Activated T-cell treated with anti-CD3 and anti-CD28 coated beads, Interleukin-2, amount 50 U/mL, for 4 hours (primary cell): ENCODE data around the gene CEP131. TPM values are rescaled to one million over a fixed set of nuclear protein-coding genes. Genes with fewer than 3 reads are reported as not detected.
A peak's percentile ranks its signal among the peaks of the same experiment; 100 is the strongest.

ENCODE experiments used
- ATAC-seq, 2 donors: fragments of 200-7000 bp; cut with Tn5 transposase; one replicate each; pipeline ENCODE4 v1.10.0; 2021
- DNase-seq: peaks from one replicate; pipeline ENCODE4 v3.0.0-alpha.2; 2020
- H3K27me3 Mint-ChIP-seq: one replicate; pipeline ENCODE4 v1.8.0; 2021; ENCODE audit warnings: low read depth, mixed read lengths
- H3K36me3 Mint-ChIP-seq: one replicate; pipeline ENCODE4 v1.8.0; 2022; ENCODE audit warnings: mixed read lengths; ENCODE audit not compliant: insufficient read depth
- H3K4me1 Mint-ChIP-seq: one replicate; pipeline ENCODE4 v1.8.0; 2021; ENCODE audit warnings: low read depth, mixed read lengths
- H3K4me3 Mint-ChIP-seq: one replicate; pipeline ENCODE4 v1.8.0; 2021; ENCODE audit warnings: mild to moderate bottlenecking, moderate library complexity, mixed read lengths
- H3K9me3 Mint-ChIP-seq: one replicate; pipeline ENCODE4 v1.8.0; 2021; ENCODE audit warnings: mixed read lengths
- total RNA-seq, 3 donors: library from RNA; stranded (reverse); gene quantifications; one replicate each; pipeline ENCODE4 v1.2.1, GENCODE V29; 2021

The CEP131 gene
- total RNA-seq, 3 donors from 2014 or later = 12.3 to 12.8 (median 12.7) TPM

DNA sequence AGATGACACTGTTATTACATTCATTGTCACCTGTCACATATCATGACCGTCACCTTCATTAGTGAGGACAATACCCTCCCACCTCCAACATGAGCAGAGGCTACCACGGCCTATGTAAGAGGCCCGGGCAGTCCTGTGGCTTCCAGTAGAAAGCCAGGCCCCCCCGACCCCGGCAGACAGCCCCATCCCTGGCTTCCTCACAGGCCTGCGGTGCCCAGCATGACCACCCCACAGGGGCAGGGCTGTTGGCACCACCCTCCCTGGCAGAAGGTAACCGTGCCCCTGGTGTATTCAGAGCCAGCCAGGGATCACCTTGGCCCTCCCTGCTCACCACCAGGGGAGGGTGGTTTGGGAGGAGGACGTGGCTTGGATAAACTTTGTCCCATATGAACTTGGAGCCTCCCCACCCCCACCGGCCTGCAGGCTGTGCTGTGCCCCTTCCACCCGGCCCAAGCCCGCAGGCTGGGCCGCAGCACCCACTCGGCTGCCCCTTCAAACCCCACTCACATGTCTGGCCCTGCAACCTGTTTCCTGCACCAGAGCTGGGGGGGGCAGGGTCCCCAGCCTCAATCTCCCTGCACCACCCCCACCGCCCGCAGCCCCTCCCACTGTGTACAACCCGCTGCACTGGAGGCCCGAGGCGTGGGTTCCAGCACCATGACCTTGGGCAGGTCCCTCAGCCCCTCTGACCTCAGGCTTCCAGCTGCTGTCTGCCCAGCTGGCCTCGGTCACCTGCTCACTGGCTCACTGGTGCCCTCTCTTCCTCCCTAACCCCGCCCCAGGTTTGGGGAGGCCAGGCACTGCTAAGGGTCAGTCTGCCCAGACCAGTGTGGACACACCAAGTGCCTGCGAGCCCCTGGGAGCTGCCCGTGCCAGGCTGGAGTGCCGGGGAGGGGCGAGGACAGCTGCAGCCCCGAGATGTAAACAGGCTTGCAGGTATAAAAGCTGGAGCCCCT lies 44.4 kb downstream of the CEP131 start:
- Mint-ChIP-seq H3K9me3 (no peaks in the 10 kb centered on the region), H3K36me3 (no peaks in the 10 kb centered on the region), H3K4me3 (no peak overlapping the region), H3K4me1 (no peaks in the 10 kb centered on the region), H3K27me3 (no peaks in the 10 kb centered on the region)
- DNase-seq (no peak), ATAC-seq (no peak)

DNA sequence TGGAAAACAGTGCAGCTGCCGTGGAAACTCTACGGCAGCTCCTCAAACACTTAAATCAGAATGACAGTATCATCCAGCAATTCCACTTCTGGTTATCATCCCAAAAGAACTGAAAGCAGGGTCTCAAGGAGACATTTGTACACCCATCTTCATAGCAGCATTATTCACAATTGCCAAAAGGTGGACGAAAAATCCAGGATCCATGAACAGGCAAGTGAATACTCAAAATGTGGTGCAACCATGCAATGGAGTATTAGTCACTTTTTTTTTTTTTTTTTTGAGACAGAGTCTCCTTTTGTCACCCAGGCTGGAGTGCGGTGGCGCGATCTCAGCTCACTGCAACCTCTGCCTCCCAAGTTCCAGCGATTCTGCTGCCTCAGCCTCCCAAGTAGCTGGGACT lies 46.1 kb downstream of the CEP131 start:
- no peak for ATAC-seq
- H3K36me3 Mint-ChIP-seq = no peaks in the 10 kb centered on the region
- no peaks in the 10 kb centered on the region for H3K4me1 Mint-ChIP-seq
- H3K27me3 Mint-ChIP-seq = no peaks in the 10 kb centered on the region
- H3K9me3 Mint-ChIP-seq = no peaks in the 10 kb centered on the region
- DNase-seq = no peak
- H3K4me3 Mint-ChIP-seq = no peak overlapping the region

GRCh38 chr17:81173762-81174155 lies 49.0 kb downstream of the CEP131 start:
- no peaks in the 10 kb centered on the region for H3K9me3 Mint-ChIP-seq
- no peaks in the 10 kb centered on the region for H3K4me1 Mint-ChIP-seq
- H3K4me3 Mint-ChIP-seq = no peak overlapping the region
- ATAC-seq (no peak), DNase-seq (no peak)
- H3K27me3 Mint-ChIP-seq = no peaks in the 10 kb centered on the region
- no peaks in the 10 kb centered on the region for H3K36me3 Mint-ChIP-seq

DNA sequence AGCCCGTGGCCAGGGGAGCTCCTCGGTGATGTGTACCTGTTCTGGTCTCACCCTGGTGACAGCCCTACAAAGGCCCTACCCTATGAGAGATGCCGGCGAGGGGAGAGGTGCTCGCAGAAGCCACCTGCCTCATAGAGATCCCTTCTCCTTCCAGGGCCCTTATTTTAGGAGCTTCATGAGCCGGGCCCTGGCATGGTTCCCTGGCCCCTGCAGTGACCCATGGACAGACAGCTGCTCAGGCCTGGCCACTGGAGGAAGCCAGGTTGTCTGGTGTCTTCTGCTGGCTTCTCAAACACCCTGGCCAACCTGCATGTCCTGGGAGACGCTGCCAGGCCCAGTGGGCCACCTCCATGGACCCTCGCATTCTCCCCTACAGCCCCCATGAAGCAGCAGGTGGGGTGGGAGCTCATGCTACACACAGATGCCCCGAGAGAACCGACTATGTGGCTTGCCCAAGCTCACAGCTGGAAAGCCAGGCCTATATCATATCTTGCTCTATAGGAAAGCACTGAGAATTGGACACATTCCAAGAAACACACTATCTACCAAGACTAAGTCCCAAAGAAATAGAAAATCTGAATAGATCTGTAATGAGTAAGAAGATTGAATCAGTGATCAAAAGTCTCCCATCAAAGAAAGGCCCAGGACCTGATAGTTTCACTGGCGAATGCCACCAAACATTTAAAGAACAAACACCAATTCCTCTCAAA lies 49.6 kb downstream of the CEP131 start:
- Mint-ChIP-seq H3K4me3 (no peak overlapping the region), H3K4me1 (no peaks in the 10 kb centered on the region), H3K9me3 (no peaks in the 10 kb centered on the region), H3K27me3 (no peaks in the 10 kb centered on the region), H3K36me3 (no peaks in the 10 kb centered on the region)
- ATAC-seq (no peak), DNase-seq (no peak)

GRCh38 chr17:81171941-81172340 lies 50.8 kb downstream of the CEP131 start:
- peaks cover 7% of the 10 kb centered on the region for H3K27me3 Mint-ChIP-seq
- no peak for ATAC-seq
- H3K9me3 Mint-ChIP-seq = no peaks in the 10 kb centered on the region
- no peaks in the 10 kb centered on the region for H3K36me3 Mint-ChIP-seq
- DNase-seq = no peak
- peaks cover 2% of the 10 kb centered on the region for H3K4me1 Mint-ChIP-seq
- no peak overlapping the region for H3K4me3 Mint-ChIP-seq

- no peak overlapping the region for H3K4me3 Mint-ChIP-seq
- H3K4me1 Mint-ChIP-seq = peaks cover 2% of the 10 kb centered on the region
- H3K9me3 Mint-ChIP-seq = no peaks in the 10 kb centered on the region
- DNase-seq = no peak
- no peaks in the 10 kb centered on the region for H3K36me3 Mint-ChIP-seq
- ATAC-seq = no peak
- peaks cover 7% of the 10 kb centered on the region for H3K27me3 Mint-ChIP-seq
Observed at GRCh38 chr17:81170727-81171494, 51.9 kb downstream of the CEP131 start.

DNA sequence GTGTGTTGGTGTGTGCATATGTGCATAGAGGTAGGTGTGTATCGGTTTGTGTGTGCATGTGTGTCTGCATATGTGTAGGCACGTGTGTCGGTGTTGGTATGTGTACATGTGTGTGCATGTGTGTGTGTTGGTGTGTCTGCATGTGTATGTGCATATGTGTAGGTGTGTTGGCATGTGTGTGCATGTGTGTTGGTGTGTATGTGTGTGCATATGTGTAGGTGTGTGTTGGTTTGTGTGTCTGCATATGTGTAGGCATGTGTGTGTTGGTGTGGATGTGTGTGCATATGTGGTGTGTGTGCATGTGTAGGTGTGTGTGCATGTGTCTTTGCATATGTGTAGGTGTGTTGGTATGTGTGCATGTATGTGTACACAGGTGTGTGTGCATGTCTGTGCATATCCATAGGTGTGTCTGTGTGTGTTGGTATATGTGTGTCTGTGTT lies 52.9 kb downstream of the CEP131 start:
- Mint-ChIP-seq H3K36me3 (no peaks in the 10 kb centered on the region), H3K4me3 (no peak overlapping the region), H3K9me3 (no peaks in the 10 kb centered on the region), H3K4me1 (peaks cover 2% of the 10 kb centered on the region), H3K27me3 (peaks cover 7% of the 10 kb centered on the region)
- no peak for ATAC-seq
- DNase-seq = no peak

GRCh38 chr17:81167638-81168037 lies 55.1 kb downstream of the CEP131 start:
- H3K27me3 Mint-ChIP-seq = peaks cover 24% of the 10 kb centered on the region
- no peak for ATAC-seq
- H3K4me3 Mint-ChIP-seq = peak overlapping the region; percentile 68
- H3K4me1 Mint-ChIP-seq = peaks cover 4% of the 10 kb centered on the region
- H3K9me3 Mint-ChIP-seq = no peaks in the 10 kb centered on the region
- no peak for DNase-seq
- H3K36me3 Mint-ChIP-seq = no peaks in the 10 kb centered on the region

GRCh38 chr17:81167194-81167524 lies 55.6 kb downstream of the CEP131 start:
- no peak for DNase-seq
- H3K4me3 Mint-ChIP-seq = peak overlapping the region; percentile 68
- ATAC-seq = no peak

DNA sequence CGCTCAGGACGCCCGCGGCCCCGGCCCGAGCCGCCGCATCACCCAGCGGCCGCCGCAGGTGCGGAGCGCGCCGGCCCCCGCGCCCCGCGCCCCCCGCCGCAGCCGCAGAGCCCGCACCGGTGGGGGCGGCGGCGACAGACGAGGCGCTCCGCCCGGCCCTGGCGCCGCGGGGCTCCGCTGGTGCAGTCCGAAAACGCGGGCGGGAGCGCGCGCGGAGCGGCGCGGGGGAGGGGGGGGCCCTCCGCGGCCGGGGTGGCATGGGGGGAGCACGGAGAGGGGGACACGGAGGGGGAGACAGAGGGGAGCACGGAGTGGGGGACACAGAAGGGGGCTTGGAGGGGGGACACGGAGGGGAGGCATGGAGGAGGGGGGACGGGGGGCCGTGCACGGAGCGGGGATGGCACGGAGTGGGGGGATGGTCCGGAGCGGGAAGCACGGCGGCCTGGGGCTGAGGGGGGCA lies 56.7 kb downstream of the CEP131 start, which contains the start of gene AATK:
Gene AATK (minus strand): TSS at position 189 of the 460 bp plus-strand sequence. CDS start 229 bp downstream, outside the sequence.
- Mint-ChIP-seq H3K27me3 (peaks cover 30% of the 10 kb centered on the region), H3K4me3 (peak within 1 kb of the TSS; percentile 48), H3K9me3 (no peaks in the 10 kb centered on the region), H3K36me3 (no peaks in the 10 kb centered on the region), H3K4me1 (peaks cover 7% of the 10 kb centered on the region)
- DNase-seq (no peak), ATAC-seq (peak in 1 of 2 donors; percentile 23)

More at GRCh38 chr17:81167194-81167524, 55.6 kb downstream of the CEP131 start:
- Mint-ChIP-seq H3K4me1 (peaks cover 4% of the 10 kb centered on the region), H3K36me3 (no peaks in the 10 kb centered on the region), H3K27me3 (peaks cover 24% of the 10 kb centered on the region), H3K9me3 (no peaks in the 10 kb centered on the region)

GRCh38 chr17:81165246-81166032 lies 57.3 kb downstream of the CEP131 start, which contains the start of gene PVALEF:
TSS of gene PVALEF (plus strand) at chr17:81165507. CDS start at chr17:81181227, 15,720 bp downstream.
- Mint-ChIP-seq H3K4me3 (peak within 1 kb of the TSS; percentile 48), H3K4me1 (peaks cover 8% of the 10 kb centered on the region), H3K36me3 (no peaks in the 10 kb centered on the region), H3K27me3 (peaks cover 32% of the 10 kb centered on the region), H3K9me3 (no peaks in the 10 kb centered on the region)
- ATAC-seq = no peak
- DNase-seq = no peak

GRCh38 chr17:81164371-81165245 lies 58.2 kb downstream of the CEP131 start:
- Mint-ChIP-seq H3K4me1 (peaks cover 8% of the 10 kb centered on the region), H3K36me3 (no peaks in the 10 kb centered on the region), H3K4me3 (peak overlapping the region; percentile 20), H3K9me3 (no peaks in the 10 kb centered on the region), H3K27me3 (peaks cover 32% of the 10 kb centered on the region)
- ATAC-seq (no peak), DNase-seq (no peak)
